Activated CD8-positive, alpha-beta memory T cell treated with anti-CD3 and anti-CD28 coated beads for 1 hour (primary cell): ENCODE results near the gene EXOC6.

ENCODE experiments used
- DNase-seq, 2 donors: peaks; one replicate each; pipeline ENCODE4 v3.0.0-alpha.2; 2020; ENCODE audit warnings: low read depth in 1 of 2; ENCODE audit errors: extremely low read depth in 1 of 2

Gene EXOC6

GRCh38 chr10:92848441-92849233 lies at the start of gene EXOC6:
Gene EXOC6 (plus strand): TSS chr10:92848520. CDS start chr10:92848534, 14 bp downstream.
- peak; percentile 52 to 79 for DNase-seq

- no peak for DNase-seq
Observed at GRCh38 chr10:92799568-92799967, 48.8 kb upstream of the EXOC6 start.

- no peak for DNase-seq
Observed at GRCh38 chr10:92800134-92800733, 48.1 kb upstream of the EXOC6 start.

- DNase-seq, result no peak
Observed at GRCh38 chr10:92801978-92802872, 46.1 kb upstream of the EXOC6 start.

- no peak for DNase-seq
Observed at GRCh38 chr10:92809840-92810239, 38.5 kb upstream of the EXOC6 start.

GRCh38 chr10:92810934-92811532 lies 37.3 kb upstream of the EXOC6 start:
- no peak for DNase-seq

- no peak for DNase-seq
Observed at GRCh38 chr10:92811986-92812385, 36.3 kb upstream of the EXOC6 start.

- no peak for DNase-seq
Observed at GRCh38 chr10:92813979-92814378, 34.3 kb upstream of the EXOC6 start.

GRCh38 chr10:92814790-92815189 lies 33.5 kb upstream of the EXOC6 start:
- DNase-seq, result no peak

- DNase-seq, result no peak
Observed at GRCh38 chr10:92816091-92816531, 32.2 kb upstream of the EXOC6 start.

GRCh38 chr10:92822060-92822634 lies 26.2 kb upstream of the EXOC6 start:
- DNase-seq, result no peak

- DNase-seq, result no peak
Observed at GRCh38 chr10:92822964-92823363, 25.4 kb upstream of the EXOC6 start.

GRCh38 chr10:92826061-92826460 lies 22.3 kb upstream of the EXOC6 start:
- no peak for DNase-seq

GRCh38 chr10:92826504-92826903 lies 21.8 kb upstream of the EXOC6 start:
- DNase-seq, result no peak

GRCh38 chr10:92829042-92829785 lies 19.1 kb upstream of the EXOC6 start:
- no peak for DNase-seq

- no peak for DNase-seq
Observed at GRCh38 chr10:92829786-92830377, 18.4 kb upstream of the EXOC6 start.

GRCh38 chr10:92830478-92831389 lies 17.6 kb upstream of the EXOC6 start:
- no peak for DNase-seq

GRCh38 chr10:92832121-92832520 lies 16.2 kb upstream of the EXOC6 start:
- DNase-seq, result no peak
